Mucosa of descending colon (tissue), 3 donors: ENCODE data around the gene GALNT10. TPM values are rescaled to one million over a fixed set of nuclear protein-coding genes. Genes with fewer than 3 reads are reported as not detected.

Source experiments
- ATAC-seq: fragments of 200-7000 bp; cut with Tn5 transposase; one replicate; pipeline ENCODE4 v1.9.1; 2020; ENCODE audit warnings: mild to moderate bottlenecking, moderate library complexity
- DNase-seq, 3 donors: peaks; one replicate each; pipeline ENCODE4 v3.0.0-alpha.2; 2020
- H3K36me3 ChIP-seq: fragments of 200-600 bp; one replicate; pipeline ENCODE4 v1.8.0; 2021; ENCODE audit warnings: low read depth, mild to moderate bottlenecking
- H3K4me1 ChIP-seq: fragments of 200-600 bp; one replicate; pipeline ENCODE4 v1.8.0; 2021; ENCODE audit warnings: low read depth, mild to moderate bottlenecking
- H3K4me3 ChIP-seq: fragments of 200-600 bp; one replicate; pipeline ENCODE4 v1.8.0; 2021; ENCODE audit warnings: mild to moderate bottlenecking
- H3K9me3 ChIP-seq: fragments of 200-600 bp; one replicate; pipeline ENCODE4 v1.8.0; 2021; ENCODE audit warnings: mild to moderate bottlenecking
- CTCF ChIP-seq: fragments of 200-600 bp; IDR thresholded peaks from one replicate; pipeline ENCODE4 v1.8.0; 2022; ENCODE audit warnings: antibody characterized with exemption, mild to moderate bottlenecking
- intact Hi-C, 2 donors: fragments of 100-400 bp; cut with DNase I in 1 of 2; cut with micrococcal nuclease in 1 of 2; formaldehyde crosslinking; loops; one replicate each; pipeline versions ENCODE4 v1.11.0 to v1.11.1; 2022; cut with DNase I, micrococcal nuclease
- total RNA-seq, 3 donors: library from RNA; stranded (reverse); fragmentation: NEBNext Ultra II Directional in 2 of 3; extraction: Animal tissue kit (Norgen Biotek cat#: 25700) in 2 of 3; gene quantifications; one replicate each; pipeline versions ENCODE4 v1.2.1 to v1.2.4, GENCODE V29; 2021 to 2023
- donor health status: DM: no; HTN: no; CAD: no; lungs with moderate emphysema.
- donor health status: DM: no; HTN: no; CAD: no.
- donor health status: DM: no; HTN: yes; CAD: no.

Gene GALNT10
- total RNA-seq, 3 donors from 2014 or later, result 38.5 to 51.5 (median 41.4) TPM

GRCh38 chr5:154209591-154210081, 19.1 kb downstream of the GALNT10 start:
- no peak for TF ChIP-seq CTCF
- no peaks in the 10 kb centered on the region for H3K4me1 ChIP-seq
- ATAC-seq (no peak), DNase-seq (no peak)
- no peak overlapping the region for H3K4me3 ChIP-seq
- no peaks in the 10 kb centered on the region for H3K36me3 ChIP-seq
- H3K9me3 ChIP-seq, result no peaks in the 10 kb centered on the region
- intact Hi-C loops, result no loop called here

GRCh38 chr5:154210163-154210562, 19.6 kb downstream of the GALNT10 start:
- no peaks in the 10 kb centered on the region for H3K9me3 ChIP-seq
- DNase-seq, result no peak
- intact Hi-C loops, result no loop called here
- no peaks in the 10 kb centered on the region for H3K36me3 ChIP-seq
- ATAC-seq, result no peak
- H3K4me1 ChIP-seq, result no peaks in the 10 kb centered on the region
- TF ChIP-seq CTCF, result no peak
- H3K4me3 ChIP-seq, result no peak overlapping the region

GRCh38 chr5:154211641-154212390, 21.3 kb downstream of the GALNT10 start:
- TF ChIP-seq CTCF, result no peak
- H3K4me1 ChIP-seq, result no peaks in the 10 kb centered on the region
- no peaks in the 10 kb centered on the region for H3K36me3 ChIP-seq
- ATAC-seq (no peak), DNase-seq (no peak)
- intact Hi-C loops, result no loop called here
- no peaks in the 10 kb centered on the region for H3K9me3 ChIP-seq
- H3K4me3 ChIP-seq, result no peak overlapping the region

GRCh38 chr5:154213592-154213991, 23.1 kb downstream of the GALNT10 start:
- Histone ChIP-seq H3K4me3 (no peak overlapping the region), H3K4me1 (no peaks in the 10 kb centered on the region), H3K36me3 (no peaks in the 10 kb centered on the region), H3K9me3 (no peaks in the 10 kb centered on the region)
- TF ChIP-seq CTCF, result no peak
- ATAC-seq (no peak), DNase-seq (no peak)
- intact Hi-C loops, result no loop called here

- Histone ChIP-seq H3K9me3 (no peaks in the 10 kb centered on the region), H3K4me1 (no peaks in the 10 kb centered on the region), H3K36me3 (no peaks in the 10 kb centered on the region), H3K4me3 (no peak overlapping the region)
- ATAC-seq, result no peak
- intact Hi-C loops, result no loop called here
- no peak for DNase-seq
- TF ChIP-seq CTCF, result no peak
Observed at GRCh38 chr5:154214371-154215106, 24.0 kb downstream of the GALNT10 start.
